Osteoblast (primary cell): ENCODE measurements around the gene MTFR1L. TPM values are rescaled to one million over a fixed set of nuclear protein-coding genes. Genes with fewer than 3 reads are reported as not detected.

Source experiments
- DNase-seq: peaks from one replicate; pipeline ENCODE4 v3.0.0; 2011; ENCODE audit warnings: low spot score, mixed read lengths; ENCODE audit not compliant: insufficient read length; ENCODE audit errors: missing footprints
- H2AFZ ChIP-seq: 2 replicates; pipeline ENCODE4 v1.6.0; 2011; ENCODE audit warnings: mild to moderate bottlenecking, low read length
- H3K27ac ChIP-seq: 2 replicates; pipeline ENCODE4 v1.5.1; 2011; ENCODE audit warnings: mild to moderate bottlenecking, low read depth, low read length, moderate library complexity
- H3K27me3 ChIP-seq: 2 replicates; pipeline ENCODE4 v1.6.0; 2012; ENCODE audit warnings: mild to moderate bottlenecking, control low read depth, inconsistent platforms, low read length, moderate library complexity; ENCODE audit not compliant: insufficient read depth
- H3K36me3 ChIP-seq: 2 replicates; pipeline ENCODE4 v1.5.1; 2011; ENCODE audit warnings: mild to moderate bottlenecking, low read length, control low read depth, moderate library complexity; ENCODE audit not compliant: insufficient read depth
- H3K4me1 ChIP-seq: 2 replicates; pipeline ENCODE4 v1.5.1; 2011; ENCODE audit warnings: mild to moderate bottlenecking, low read length, control low read depth, moderate library complexity; ENCODE audit not compliant: insufficient read depth
- H3K4me2 ChIP-seq: 2 replicates; pipeline ENCODE4 v1.6.0; 2011; ENCODE audit warnings: mild to moderate bottlenecking, low read length; ENCODE audit not compliant: insufficient read depth
- H3K4me3 ChIP-seq: fragments of 200-600 bp; sonication (generic); 3 replicates; pipeline ENCODE4 v1.5.1; 2012; ENCODE audit warnings: mild to moderate bottlenecking, low read length, inconsistent platforms; ENCODE audit not compliant: insufficient read depth
- H3K79me2 ChIP-seq: 2 replicates; pipeline ENCODE4 v1.6.0; 2012; ENCODE audit warnings: mild to moderate bottlenecking, low read length, control low read depth, inconsistent platforms; ENCODE audit not compliant: insufficient read depth
- H3K9me3 ChIP-seq: 2 replicates; pipeline ENCODE4 v1.5.1; 2011; ENCODE audit warnings: low read depth, low read length, control low read depth
- H4K20me1 ChIP-seq: 2 replicates; pipeline ENCODE4 v1.6.0; 2012; ENCODE audit warnings: mild to moderate bottlenecking, low read length, control low read depth; ENCODE audit not compliant: insufficient read depth
- total RNA-seq: library from RNA; depleted of rRNA; stranded (reverse); fragments of >200 nt; gene quantifications from 2 replicates; pipeline ENCODE4 v1.2.3, GENCODE V29; 2012
- TF ChIP-seq, protein P1 (sequence below): IDR thresholded peaks from 2 replicates; pipeline ENCODE4 v1.5.1; 2011; ENCODE audit warnings: mild to moderate bottlenecking, low read depth, low read length, moderate library complexity; ENCODE audit errors: extremely low read depth

MTFR1L gene
- total RNA-seq, 1 donor: 47.4 TPM

DNA sequence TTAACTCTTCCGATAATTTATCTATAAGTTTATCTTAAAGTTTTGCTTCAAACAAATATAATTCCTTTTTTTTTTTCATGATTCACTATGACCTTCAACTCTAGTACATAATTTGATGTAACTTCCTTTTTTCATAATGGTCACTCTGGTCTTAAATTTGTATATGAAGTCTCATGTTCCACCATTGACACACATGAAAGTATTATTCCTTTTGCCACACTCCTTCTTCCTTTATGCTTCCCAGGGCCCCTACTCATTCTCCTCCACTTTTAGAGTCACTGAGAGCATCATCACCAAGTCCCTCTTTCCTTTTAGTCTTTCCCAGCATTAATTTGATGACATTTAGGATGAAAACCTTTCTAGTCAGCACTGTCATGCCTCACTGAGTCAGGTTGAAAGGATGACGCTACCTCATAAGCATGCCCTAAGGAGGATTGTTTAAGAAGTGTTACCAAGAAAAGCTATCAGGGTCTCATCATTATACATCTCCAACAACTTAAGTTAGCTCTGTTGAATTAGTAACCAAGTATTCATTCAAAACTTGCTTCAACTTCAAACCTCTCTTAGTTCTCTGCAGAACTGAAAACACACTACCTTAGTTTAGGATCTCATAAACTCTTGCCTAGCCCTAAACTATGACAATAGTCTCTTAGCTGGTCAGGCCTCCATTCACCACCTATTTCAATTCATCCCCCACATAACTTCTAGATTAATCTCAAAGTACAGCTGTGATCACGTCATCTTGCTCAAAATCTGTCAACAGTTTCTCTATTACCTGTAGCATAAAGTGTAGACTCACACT lies 25.0 kb downstream of the MTFR1L start:
- Histone ChIP-seq H3K36me3 (no peaks in the 10 kb centered on the region), H3K27me3 (no peaks in the 10 kb centered on the region), H3K79me2 (no peaks in the 10 kb centered on the region), H3K4me3 (no peak overlapping the region), H4K20me1 (no peaks in the 10 kb centered on the region), H3K27ac (no peak overlapping the region), H3K9me3 (no peaks in the 10 kb centered on the region), H3K4me1 (no peaks in the 10 kb centered on the region), H3K4me2 (no peak overlapping the region), H2AFZ (no peak overlapping the region)
- no peak for DNase-seq
- TF ChIP-seq, protein P1, sequence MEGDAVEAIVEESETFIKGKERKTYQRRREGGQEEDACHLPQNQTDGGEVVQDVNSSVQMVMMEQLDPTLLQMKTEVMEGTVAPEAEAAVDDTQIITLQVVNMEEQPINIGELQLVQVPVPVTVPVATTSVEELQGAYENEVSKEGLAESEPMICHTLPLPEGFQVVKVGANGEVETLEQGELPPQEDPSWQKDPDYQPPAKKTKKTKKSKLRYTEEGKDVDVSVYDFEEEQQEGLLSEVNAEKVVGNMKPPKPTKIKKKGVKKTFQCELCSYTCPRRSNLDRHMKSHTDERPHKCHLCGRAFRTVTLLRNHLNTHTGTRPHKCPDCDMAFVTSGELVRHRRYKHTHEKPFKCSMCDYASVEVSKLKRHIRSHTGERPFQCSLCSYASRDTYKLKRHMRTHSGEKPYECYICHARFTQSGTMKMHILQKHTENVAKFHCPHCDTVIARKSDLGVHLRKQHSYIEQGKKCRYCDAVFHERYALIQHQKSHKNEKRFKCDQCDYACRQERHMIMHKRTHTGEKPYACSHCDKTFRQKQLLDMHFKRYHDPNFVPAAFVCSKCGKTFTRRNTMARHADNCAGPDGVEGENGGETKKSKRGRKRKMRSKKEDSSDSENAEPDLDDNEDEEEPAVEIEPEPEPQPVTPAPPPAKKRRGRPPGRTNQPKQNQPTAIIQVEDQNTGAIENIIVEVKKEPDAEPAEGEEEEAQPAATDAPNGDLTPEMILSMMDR: no peak

DNA sequence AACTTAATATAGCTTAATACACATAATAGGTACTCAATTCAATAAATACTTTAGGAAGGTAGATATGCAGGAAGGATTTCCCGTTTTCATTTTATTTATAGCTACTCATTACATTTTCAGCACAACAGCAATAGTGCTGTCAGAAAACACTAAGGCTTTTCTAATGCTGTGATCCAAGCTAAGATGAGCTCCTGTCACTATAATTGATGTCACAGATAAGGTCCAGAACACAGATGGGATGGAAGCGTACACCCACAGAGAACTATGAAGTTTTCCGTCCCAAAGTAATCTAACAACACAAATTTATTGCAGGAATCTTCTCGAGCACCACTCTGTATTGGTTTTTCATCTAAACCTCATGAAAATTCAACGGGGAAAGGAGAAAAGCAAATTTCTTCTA lies 25.9 kb downstream of the MTFR1L start:
- DNase-seq: no peak
- Histone ChIP-seq H3K4me1 (no peaks in the 10 kb centered on the region), H3K79me2 (no peaks in the 10 kb centered on the region), H4K20me1 (no peaks in the 10 kb centered on the region), H3K36me3 (no peaks in the 10 kb centered on the region), H3K27me3 (no peaks in the 10 kb centered on the region), H3K4me2 (no peak overlapping the region), H3K9me3 (no peaks in the 10 kb centered on the region), H3K27ac (no peak overlapping the region), H2AFZ (no peak overlapping the region), H3K4me3 (no peak overlapping the region)
- TF ChIP-seq, protein P1: no peak

- Histone ChIP-seq H2AFZ (no peak overlapping the region), H3K9me3 (no peaks in the 10 kb centered on the region), H3K36me3 (no peaks in the 10 kb centered on the region), H3K27ac (no peak overlapping the region), H3K27me3 (no peaks in the 10 kb centered on the region), H3K4me1 (no peaks in the 10 kb centered on the region), H3K4me2 (no peak overlapping the region), H3K4me3 (no peak overlapping the region), H3K79me2 (no peaks in the 10 kb centered on the region), H4K20me1 (no peaks in the 10 kb centered on the region)
- TF ChIP-seq, protein P1: no peak
- no peak for DNase-seq
Measured at GRCh38 chr1:25847929-25848328, 28.2 kb downstream of the MTFR1L start.

DNA sequence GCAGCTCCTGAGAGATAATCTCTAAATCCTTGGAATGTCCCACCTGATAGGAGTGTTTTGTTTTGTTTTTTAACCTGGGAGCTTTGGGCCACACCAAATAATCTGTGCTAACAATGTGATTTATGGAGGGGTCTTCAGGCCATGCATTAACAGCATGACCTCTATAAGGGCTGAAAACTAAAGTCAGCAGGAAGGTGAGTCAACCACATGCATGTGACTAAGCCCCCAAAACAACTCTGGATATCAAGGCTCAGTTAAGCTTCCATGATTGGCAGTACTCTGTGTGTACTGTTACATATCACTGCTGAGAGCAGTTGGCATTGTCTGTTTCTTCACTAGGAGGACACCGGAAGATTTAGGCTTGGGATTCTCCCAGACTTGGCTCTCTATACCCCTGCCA lies 28.8 kb downstream of the MTFR1L start:
- DNase-seq: no peak
- no peak overlapping the region for H3K27ac ChIP-seq
- peak overlapping the region; percentile 25 for H2AFZ ChIP-seq

More for the DNA sequence above, 28.8 kb downstream of the MTFR1L start:
- Histone ChIP-seq H3K9me3 (no peaks in the 10 kb centered on the region), H3K4me3 (no peak overlapping the region), H3K36me3 (no peaks in the 10 kb centered on the region), H3K4me1 (no peaks in the 10 kb centered on the region), H3K79me2 (peaks cover 2% of the 10 kb centered on the region), H3K27me3 (no peaks in the 10 kb centered on the region), H4K20me1 (no peaks in the 10 kb centered on the region), H3K4me2 (no peak overlapping the region)
- TF ChIP-seq, protein P1: no peak
